Measurements from ENCODE around the gene DUSP22.
"Not testable (repeated sequence)": the region's sequence is repeated elsewhere in the genome, so short reads cannot be mapped to it uniquely, and the experiment has no call there.

DUSP22 gene

DNA sequence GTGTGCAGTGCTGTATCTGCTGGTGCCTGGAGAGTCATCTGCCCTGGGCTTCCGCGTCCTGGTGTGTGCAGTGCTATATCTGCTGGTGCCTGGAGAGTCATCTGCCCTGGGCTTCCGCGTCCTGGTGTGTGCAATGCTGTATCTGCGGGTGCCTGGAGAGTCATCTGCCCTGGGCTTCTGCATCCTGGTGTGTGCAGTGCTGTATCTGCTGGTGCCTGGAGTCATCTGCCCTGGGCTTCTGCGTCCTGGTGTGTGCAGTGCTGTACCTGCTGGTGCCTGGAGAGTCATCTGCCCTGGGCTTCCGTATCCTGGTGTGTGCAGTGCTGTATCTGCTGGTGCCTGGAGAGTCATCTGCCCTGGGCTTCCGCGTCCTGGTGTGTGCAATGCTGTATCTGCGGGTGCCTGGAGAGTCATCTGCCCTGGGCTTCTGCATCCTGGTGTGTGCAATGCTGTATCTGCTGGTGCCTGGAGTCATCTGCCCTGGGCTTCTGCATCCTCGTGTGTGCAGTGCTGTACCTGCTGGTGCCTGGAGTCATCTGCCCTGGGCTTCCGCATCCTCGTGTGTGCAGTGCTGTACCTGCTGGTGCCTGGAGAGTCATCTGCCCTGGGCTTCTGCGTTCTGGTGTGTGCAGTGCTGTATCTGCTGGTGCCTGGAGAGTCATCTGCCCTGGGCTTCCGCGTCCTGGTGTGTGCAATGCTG lies 33.0 kb downstream of the DUSP22 start:
- DNase-seq, result not testable (repeated sequence)

- not testable (repeated sequence) for DNase-seq
Measured at GRCh38 chr6:326066-326465, 33.8 kb downstream of the DUSP22 start.

GRCh38 chr6:326896-327537 lies 34.7 kb downstream of the DUSP22 start:
- no peak for DNase-seq

GRCh38 chr6:327538-328116 lies 35.3 kb downstream of the DUSP22 start:
- no peak for DNase-seq

DNA sequence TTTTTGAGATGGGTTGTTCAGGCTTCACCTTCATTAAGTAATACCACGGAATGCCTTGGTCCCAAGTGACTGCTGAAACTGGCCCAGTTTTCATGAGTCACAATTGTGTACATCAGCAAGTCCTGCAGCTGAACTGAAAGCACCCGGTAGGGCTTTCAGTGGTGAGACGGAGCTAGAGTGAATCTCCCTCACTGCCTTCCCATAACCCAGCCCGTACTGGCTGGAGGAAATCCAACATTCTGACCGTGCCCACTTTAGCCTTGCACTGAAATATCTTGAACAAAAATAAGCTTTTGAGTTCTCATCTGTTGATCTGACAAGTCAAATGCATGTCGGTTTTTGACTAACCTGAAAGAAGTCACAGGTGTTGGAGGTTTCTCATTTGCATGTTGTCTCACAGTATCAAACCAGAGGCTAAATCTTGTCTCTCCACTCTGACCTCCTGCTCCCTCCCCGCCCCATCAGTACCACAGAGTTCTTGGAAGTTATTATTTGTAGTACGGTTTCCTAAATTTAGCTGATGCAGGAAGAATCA lies 35.9 kb downstream of the DUSP22 start:
- no peak for DNase-seq

DNA sequence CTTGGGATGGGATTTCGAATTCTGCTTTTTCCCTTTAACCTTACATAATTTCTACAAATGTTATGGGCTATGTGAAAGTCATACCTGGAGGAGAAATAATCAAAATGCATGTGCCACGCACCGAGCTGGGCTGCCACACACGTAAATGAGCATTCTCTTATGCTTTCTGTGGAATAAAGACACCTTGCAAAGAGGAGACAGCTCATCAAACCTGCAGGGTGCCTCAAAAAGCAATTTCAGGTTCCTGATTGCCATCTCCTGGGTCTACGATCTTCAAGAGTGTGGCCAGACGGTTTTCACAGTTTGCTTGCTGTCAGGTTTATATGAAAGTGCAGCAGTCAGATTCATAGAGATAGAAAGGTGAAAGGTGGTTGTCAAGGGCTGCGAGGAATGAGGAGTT lies 36.6 kb downstream of the DUSP22 start:
- no peak for DNase-seq

DNA sequence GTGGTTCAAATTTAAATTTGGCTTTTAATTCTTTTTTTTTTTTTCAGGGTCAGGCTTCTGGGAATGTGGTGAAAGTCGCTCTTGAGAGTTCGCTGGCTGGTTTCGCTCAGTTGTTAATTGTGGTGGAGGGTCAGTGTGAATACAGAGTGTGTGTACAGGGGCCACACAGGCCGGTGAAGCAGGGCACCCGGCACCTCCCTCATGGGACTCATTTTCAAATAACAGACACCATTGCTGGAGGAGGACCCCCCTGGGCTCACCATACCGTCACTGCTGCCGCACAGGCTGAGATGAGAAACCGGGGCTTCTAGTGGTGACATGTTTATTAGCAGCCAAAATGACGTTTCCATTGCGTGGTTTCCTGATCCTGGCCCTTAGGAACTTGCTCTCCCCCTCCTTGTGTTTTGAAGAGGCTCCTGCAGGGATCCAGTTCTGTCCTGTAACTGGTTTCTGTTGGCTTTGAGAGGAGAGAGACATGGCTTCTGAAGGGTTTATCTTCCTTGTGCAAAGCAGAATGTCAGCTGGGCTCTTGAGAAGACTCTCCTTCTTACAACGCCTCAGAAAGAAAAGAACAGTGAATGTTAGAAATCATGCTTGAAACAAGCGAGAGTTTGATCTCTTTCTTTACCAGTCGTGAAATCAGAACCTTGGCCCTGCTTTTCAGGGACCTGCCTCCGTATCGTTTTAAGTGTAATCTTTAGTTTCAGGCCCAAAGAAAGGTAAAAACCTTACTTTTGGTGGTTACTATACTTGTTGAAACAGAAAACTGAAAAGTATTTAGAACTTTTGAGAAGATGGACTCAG lies 37.8 kb downstream of the DUSP22 start:
- DNase-seq, result no peak

DNA sequence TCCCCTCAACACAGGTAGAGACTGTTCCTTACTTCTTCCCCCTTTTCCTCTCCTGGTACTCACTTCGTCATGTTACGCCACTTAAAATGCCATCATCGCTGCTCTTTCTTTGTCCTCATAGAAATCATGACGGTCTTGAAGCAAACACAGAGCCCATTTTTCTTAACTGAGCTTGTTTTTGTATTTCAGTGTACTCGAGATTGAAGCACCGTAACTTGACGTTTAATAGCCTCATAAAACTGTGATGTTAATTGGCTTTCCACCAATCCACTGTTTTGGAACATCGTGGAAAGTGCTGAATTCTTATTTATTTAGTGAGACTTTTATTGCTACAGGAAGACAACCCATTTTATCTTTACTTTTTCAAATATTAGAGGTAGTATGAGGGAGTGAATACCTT lies 38.7 kb downstream of the DUSP22 start:
- DNase-seq, result no peak

DNA sequence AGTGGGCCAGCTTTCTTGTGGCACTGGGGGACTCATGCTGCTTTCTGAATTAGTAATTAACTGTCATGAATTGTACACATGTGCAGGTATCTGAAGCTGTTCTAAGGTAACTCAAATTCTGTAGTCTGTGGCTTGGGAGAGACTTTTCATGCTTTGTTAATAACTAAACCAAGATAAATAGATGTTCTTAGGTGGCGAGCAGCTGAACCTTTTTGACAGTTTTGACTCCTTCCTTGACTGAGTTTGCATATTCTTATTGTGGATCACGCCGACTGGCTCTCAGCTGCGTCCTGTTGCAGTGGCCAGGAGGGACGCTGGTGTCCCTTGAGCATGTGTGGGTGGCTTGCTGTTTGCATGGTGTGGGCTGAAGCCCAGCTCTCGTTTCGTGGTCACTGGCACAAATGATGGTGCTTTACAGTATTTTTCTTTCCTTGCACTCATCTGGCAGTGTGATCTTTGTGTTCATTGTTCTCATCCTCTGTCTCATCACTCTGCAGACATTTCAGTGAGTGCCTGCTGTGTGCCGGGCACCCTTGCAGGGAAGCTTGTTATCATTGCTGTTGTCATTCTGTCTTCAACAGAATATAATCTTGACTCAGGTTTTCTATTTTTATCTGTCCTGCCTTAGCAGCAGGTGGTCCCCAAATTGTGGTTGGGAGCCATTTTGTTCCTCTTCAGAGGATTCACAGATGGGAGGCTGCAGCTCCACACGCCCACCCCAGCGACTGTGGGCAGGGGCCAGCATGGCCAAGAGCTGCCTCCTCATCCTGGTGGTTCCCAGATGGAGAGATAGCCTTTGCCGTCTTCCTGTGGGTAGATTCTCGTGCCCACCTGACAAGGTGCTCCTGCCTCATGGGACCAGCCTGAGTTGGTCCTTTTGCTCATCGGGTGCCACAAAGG lies 39.6 kb downstream of the DUSP22 start:
- no peak for DNase-seq

- peak; percentile 40 to 46 for DNase-seq
Measured at GRCh38 chr6:332671-333070, 40.4 kb downstream of the DUSP22 start.

- no peak for DNase-seq
Measured at GRCh38 chr6:333379-334002, 41.2 kb downstream of the DUSP22 start.

- DNase-seq, result no peak
Measured at GRCh38 chr6:334536-335510, 42.5 kb downstream of the DUSP22 start.

DNA sequence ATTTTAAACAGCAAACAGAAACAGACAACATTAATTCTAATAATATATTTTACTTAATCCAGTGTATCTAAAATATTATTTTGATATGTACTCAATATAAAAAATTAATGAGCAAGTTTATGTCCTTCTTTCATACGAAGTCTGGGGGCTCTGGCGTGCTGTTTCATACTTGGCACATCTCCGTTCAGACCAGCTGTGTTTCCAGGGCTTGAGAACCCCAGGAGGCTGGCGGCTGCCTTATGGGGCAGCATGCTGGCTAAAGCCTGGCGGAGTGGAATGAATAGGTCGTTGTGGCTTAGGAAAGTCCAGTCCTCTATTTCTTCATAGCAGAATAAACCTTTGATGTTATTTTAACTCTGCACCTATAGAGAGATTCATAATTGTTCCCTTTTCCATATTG lies 43.3 kb downstream of the DUSP22 start:
- no peak for DNase-seq

DNA sequence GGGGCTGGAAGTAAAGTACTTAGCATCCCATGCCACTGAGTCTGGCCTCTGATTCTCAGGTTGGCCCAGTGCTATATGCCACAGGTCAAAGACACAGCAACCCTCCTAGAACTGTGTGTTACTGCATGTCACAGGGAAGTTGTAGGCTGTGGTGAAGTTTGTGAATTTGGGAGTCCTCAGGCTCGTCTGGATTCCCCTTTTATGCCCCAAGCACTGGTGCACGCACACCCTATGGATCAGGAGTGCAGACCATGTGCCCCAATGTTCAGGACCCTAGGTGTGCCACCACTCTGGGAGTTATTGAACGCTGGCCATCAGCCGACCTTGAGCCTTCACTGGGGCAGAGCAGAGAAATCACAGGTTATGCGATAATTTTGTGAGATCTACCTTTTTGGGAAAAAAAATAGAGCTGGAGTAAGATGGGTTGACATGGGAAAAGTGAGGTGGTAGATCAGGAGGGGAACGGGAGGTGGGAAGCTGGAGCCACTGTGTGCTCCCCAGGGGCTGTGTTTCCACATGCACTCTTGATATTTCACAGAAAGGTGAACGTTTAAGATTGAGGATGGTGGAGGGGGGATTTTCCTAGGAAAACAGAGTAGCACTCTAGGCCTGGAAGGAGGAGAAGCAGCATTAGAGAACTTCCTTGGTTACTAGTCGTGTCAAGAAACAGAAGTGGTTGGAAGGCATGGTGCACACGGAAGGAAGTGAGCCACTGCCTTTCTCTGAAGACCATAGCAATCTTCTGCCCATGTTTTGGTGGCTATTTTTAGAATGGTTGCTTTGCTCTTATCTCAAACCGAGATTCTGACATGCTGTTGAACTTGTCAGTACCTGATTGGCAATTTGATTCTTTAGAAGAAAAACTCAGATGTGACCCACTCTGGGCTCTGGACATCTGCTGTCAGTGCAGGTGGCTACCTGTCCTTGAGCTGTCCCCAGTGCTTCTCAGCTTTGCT lies 44.1 kb downstream of the DUSP22 start:
- DNase-seq, result peak; percentile 53 to 69

DNA sequence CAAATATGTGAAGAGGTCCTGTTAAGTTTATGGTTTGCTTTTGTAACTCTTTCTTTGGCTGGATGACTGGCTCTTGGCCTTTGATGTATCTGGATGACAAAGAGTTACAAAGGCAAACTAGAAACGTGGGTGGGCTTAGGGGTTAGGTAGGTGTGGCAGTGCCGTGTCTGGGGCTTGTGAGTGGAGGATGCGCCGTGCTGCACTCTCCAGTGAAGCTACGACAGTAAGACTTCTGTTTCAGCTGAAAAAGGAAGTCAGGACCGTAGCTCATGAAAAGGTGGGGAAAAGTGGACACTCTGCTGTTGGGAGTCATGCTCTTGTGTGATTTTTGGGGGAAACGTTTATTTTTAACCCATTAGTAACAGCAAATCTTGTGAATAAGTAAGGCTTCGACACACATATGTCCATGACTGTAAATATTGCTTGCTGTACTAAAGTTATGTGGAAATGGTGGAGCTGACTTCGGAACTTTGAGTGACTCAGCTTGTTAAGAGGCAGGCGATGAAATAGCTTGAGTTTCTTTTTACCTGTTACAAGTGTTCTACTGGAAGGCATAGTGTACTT lies 45.6 kb downstream of the DUSP22 start:
- peak in 1 of 2 donors; percentile 45 for DNase-seq

- peak in 1 of 2 donors; percentile 31 for DNase-seq
Measured at GRCh38 chr6:338815-339262, 46.6 kb downstream of the DUSP22 start.

- no peak for DNase-seq
Measured at GRCh38 chr6:339480-339879, 47.2 kb downstream of the DUSP22 start.

DNA sequence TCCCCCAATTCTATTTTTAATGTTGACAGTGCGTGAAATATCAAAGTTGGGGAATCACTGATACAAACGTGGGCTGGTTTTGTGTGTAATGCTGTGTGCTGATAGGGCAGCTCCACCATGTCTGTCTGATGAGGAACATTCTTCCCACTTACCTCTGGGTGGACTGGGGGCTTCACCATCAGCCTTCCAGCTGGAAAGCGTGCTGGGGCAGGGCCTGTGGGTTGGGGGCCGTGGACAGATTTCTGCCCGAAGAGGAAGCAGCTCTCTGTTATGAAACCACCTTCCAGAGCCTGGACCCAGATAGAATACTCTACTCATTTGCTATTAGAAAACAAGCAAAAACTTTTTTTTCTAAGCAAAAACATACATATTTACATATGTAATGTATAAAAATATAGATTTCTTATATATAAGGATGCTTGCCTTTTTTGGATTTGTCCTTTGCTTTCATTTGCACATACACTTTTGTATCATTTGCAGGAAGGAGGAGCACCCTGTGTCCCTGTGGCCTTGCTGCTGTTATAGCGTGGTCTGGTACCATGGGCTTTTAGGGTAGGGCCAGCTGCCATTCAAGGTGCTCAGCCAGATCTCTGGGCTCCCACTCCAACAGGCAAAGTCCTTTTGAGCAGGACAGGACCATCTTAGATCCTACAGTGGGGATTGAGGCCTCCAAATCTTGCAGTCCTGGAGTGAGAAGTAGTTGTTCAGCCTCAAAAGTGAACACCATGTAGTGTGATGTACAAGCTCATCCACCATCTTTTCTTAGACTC lies 48.1 kb downstream of the DUSP22 start:
- DNase-seq, result no peak
